ENCODE data around the gene SHISA4.

The SHISA4 gene

DNA sequence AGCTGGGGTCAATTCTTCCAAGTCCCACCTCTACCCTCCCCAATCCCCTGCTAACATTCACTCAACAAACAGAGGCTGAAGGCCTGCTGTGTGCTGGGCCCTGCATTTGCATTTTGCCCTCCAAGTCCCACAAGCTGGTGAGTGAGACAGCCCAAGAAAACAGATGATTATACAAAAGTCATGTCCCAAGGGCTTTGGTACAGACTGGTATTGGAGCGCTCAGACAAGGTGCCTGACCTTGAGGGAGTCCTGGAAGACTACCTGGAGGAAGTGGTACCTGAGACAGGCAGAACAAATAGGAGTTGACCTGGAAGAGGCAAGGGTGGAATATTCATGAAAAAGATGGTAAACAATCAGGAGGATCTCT, 53.4 kb downstream of the SHISA4 start:
- H3K4me3 ChIP-seq (ENCODE audit: low read length), result no peak overlapping the region
- H3K27me3 ChIP-seq (replicated peaks; ENCODE audit: insufficient read depth, low read length), result peaks cover 24% of the 10 kb centered on the region
- no peak overlapping the region for H3K9ac ChIP-seq (ENCODE audit: low read length)
- no peak overlapping the region for H3K27ac ChIP-seq (ENCODE audit: low read length)
- H3K4me2 ChIP-seq (ENCODE audit: low read depth, low read length), result no peak overlapping the region
- no peaks in the 10 kb centered on the region for H3K9me3 ChIP-seq (replicated peaks; ENCODE audit: insufficient read depth, low read length)
- H4K20me1 ChIP-seq (ENCODE audit: insufficient read depth, low read length), result no peaks in the 10 kb centered on the region
- no peak for TF ChIP-seq EZH2 (optimal IDR thresholded peaks at IDR 0.05; ENCODE audit: low read depth, low read length)
- TF ChIP-seq EZH2phosphoT487 (IDR thresholded peaks at IDR 0.05; ENCODE audit: low read length), result no peak
- TF ChIP-seq, protein P1, sequence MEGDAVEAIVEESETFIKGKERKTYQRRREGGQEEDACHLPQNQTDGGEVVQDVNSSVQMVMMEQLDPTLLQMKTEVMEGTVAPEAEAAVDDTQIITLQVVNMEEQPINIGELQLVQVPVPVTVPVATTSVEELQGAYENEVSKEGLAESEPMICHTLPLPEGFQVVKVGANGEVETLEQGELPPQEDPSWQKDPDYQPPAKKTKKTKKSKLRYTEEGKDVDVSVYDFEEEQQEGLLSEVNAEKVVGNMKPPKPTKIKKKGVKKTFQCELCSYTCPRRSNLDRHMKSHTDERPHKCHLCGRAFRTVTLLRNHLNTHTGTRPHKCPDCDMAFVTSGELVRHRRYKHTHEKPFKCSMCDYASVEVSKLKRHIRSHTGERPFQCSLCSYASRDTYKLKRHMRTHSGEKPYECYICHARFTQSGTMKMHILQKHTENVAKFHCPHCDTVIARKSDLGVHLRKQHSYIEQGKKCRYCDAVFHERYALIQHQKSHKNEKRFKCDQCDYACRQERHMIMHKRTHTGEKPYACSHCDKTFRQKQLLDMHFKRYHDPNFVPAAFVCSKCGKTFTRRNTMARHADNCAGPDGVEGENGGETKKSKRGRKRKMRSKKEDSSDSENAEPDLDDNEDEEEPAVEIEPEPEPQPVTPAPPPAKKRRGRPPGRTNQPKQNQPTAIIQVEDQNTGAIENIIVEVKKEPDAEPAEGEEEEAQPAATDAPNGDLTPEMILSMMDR (IDR thresholded peaks at IDR 0.05; ENCODE audit: low read length), result no peak
- no peaks in the 10 kb centered on the region for H3F3A ChIP-seq (ENCODE audit: insufficient read depth, low read length)
- no peak overlapping the region for H2AFZ ChIP-seq (ENCODE audit: low read length)
- no peak for DNase-seq
- H3K9me2 ChIP-seq (replicated peaks; ENCODE audit: insufficient read depth, low read length), result no peaks in the 10 kb centered on the region
- no peaks in the 10 kb centered on the region for H3K36me3 ChIP-seq (replicated peaks; ENCODE audit: insufficient read depth, low read length)
- H3K79me2 ChIP-seq (ENCODE audit: low read length), result no peaks in the 10 kb centered on the region
- no peaks in the 10 kb centered on the region for H3K4me1 ChIP-seq (ENCODE audit: low read length)

All from MM.1S (cell line).